Memory B cell (primary cell): ENCODE results near the gene TACC2.

ENCODE experiments used
- ATAC-seq: fragments of 150-1000 bp; cut with Tn5 transposase; 2 replicates; pipeline ENCODE4 v1.10.0; 2021; ENCODE audit warnings: low read depth, mild to moderate bottlenecking, moderate library complexity
- DNase-seq, 2 donors: peaks; one replicate each; pipeline ENCODE4 v3.0.0; 2022; ENCODE audit warnings: low spot score in 2 of 2
- H3K27ac Mint-ChIP-seq: one replicate; pipeline ENCODE4 v1.8.0; 2022; ENCODE audit warnings: mild to moderate bottlenecking, moderate library complexity, mixed read lengths
- H3K27me3 Mint-ChIP-seq: one replicate; pipeline ENCODE4 v1.8.0; 2022; ENCODE audit warnings: mixed read lengths
- H3K36me3 Mint-ChIP-seq: one replicate; pipeline ENCODE4 v1.8.0; 2022; ENCODE audit warnings: mild to moderate bottlenecking, mixed read lengths
- H3K4me1 Mint-ChIP-seq: one replicate; pipeline ENCODE4 v1.8.0; 2022; ENCODE audit warnings: mixed read lengths
- H3K4me3 Mint-ChIP-seq: one replicate; pipeline ENCODE4 v1.8.0; 2022; ENCODE audit warnings: mild to moderate bottlenecking, moderate library complexity, mixed read lengths
- H3K9me3 Mint-ChIP-seq: one replicate; pipeline ENCODE4 v1.8.0; 2022; ENCODE audit warnings: mixed read lengths

Gene TACC2

GRCh38 chr10:122236690-122237306 lies 247.8 kb downstream of the TACC2 start:
- no peak for ATAC-seq
- Mint-ChIP-seq H3K4me3 (no peak overlapping the region), H3K27me3 (peaks cover 3% of the 10 kb centered on the region), H3K36me3 (no peaks in the 10 kb centered on the region), H3K4me1 (no peaks in the 10 kb centered on the region), H3K9me3 (no peaks in the 10 kb centered on the region), H3K27ac (no peak overlapping the region)
- no peak for DNase-seq

GRCh38 chr10:122237331-122237990 lies 248.5 kb downstream of the TACC2 start:
- DNase-seq (no peak), ATAC-seq (no peak)
- Mint-ChIP-seq H3K27ac (no peak overlapping the region), H3K36me3 (no peaks in the 10 kb centered on the region), H3K9me3 (no peaks in the 10 kb centered on the region), H3K4me1 (no peaks in the 10 kb centered on the region), H3K4me3 (no peak overlapping the region), H3K27me3 (peaks cover 3% of the 10 kb centered on the region)

- no peak for ATAC-seq
- DNase-seq: no peak
- Mint-ChIP-seq H3K36me3 (no peaks in the 10 kb centered on the region), H3K27ac (no peak overlapping the region), H3K9me3 (no peaks in the 10 kb centered on the region), H3K27me3 (peaks cover 2% of the 10 kb centered on the region), H3K4me1 (no peaks in the 10 kb centered on the region), H3K4me3 (no peak overlapping the region)
These were observed 250.8 kb downstream of the TACC2 start for GRCh38 chr10:122239578-122240257.

GRCh38 chr10:122240401-122240800 lies 251.4 kb downstream of the TACC2 start:
- H3K4me1 Mint-ChIP-seq: no peaks in the 10 kb centered on the region
- H3K9me3 Mint-ChIP-seq: no peaks in the 10 kb centered on the region
- no peak overlapping the region for H3K27ac Mint-ChIP-seq
- H3K36me3 Mint-ChIP-seq: no peaks in the 10 kb centered on the region
- peaks cover 2% of the 10 kb centered on the region for H3K27me3 Mint-ChIP-seq
- no peak for ATAC-seq
- H3K4me3 Mint-ChIP-seq: no peak overlapping the region
- no peak for DNase-seq

- Mint-ChIP-seq H3K4me3 (no peak overlapping the region), H3K36me3 (no peaks in the 10 kb centered on the region), H3K27ac (no peak overlapping the region), H3K27me3 (no peaks in the 10 kb centered on the region), H3K9me3 (no peaks in the 10 kb centered on the region), H3K4me1 (no peaks in the 10 kb centered on the region)
- DNase-seq: no peak
- ATAC-seq: no peak
These were observed 252.9 kb downstream of the TACC2 start for GRCh38 chr10:122241836-122242235.

- Mint-ChIP-seq H3K4me3 (no peak overlapping the region), H3K27me3 (peaks cover under 1% of the 10 kb centered on the region), H3K27ac (no peak overlapping the region), H3K36me3 (no peaks in the 10 kb centered on the region), H3K9me3 (no peaks in the 10 kb centered on the region), H3K4me1 (no peaks in the 10 kb centered on the region)
- DNase-seq (no peak), ATAC-seq (no peak)
These were observed 254.6 kb downstream of the TACC2 start for GRCh38 chr10:122243550-122243949.

GRCh38 chr10:122244001-122244975 lies 255.3 kb downstream of the TACC2 start:
- DNase-seq (no peak), ATAC-seq (no peak)
- Mint-ChIP-seq H3K4me3 (no peak overlapping the region), H3K27ac (no peak overlapping the region), H3K4me1 (no peaks in the 10 kb centered on the region), H3K36me3 (no peaks in the 10 kb centered on the region), H3K9me3 (no peaks in the 10 kb centered on the region), H3K27me3 (peaks cover 4% of the 10 kb centered on the region)

GRCh38 chr10:122245136-122245535 lies 256.2 kb downstream of the TACC2 start:
- Mint-ChIP-seq H3K36me3 (no peaks in the 10 kb centered on the region), H3K9me3 (no peaks in the 10 kb centered on the region), H3K27me3 (peaks cover 4% of the 10 kb centered on the region), H3K4me1 (no peaks in the 10 kb centered on the region), H3K4me3 (no peak overlapping the region), H3K27ac (no peak overlapping the region)
- DNase-seq (no peak), ATAC-seq (no peak)

- no peak for ATAC-seq
- no peaks in the 10 kb centered on the region for H3K36me3 Mint-ChIP-seq
- H3K27ac Mint-ChIP-seq: no peak overlapping the region
- no peak for DNase-seq
- H3K27me3 Mint-ChIP-seq: peaks cover 4% of the 10 kb centered on the region
- no peak overlapping the region for H3K4me3 Mint-ChIP-seq
- no peaks in the 10 kb centered on the region for H3K9me3 Mint-ChIP-seq
- H3K4me1 Mint-ChIP-seq: no peaks in the 10 kb centered on the region
These were observed 256.9 kb downstream of the TACC2 start for GRCh38 chr10:122245897-122246296.

- no peak overlapping the region for H3K27ac Mint-ChIP-seq
- peaks cover 4% of the 10 kb centered on the region for H3K27me3 Mint-ChIP-seq
- no peaks in the 10 kb centered on the region for H3K4me1 Mint-ChIP-seq
- no peak for DNase-seq
- H3K4me3 Mint-ChIP-seq: no peak overlapping the region
- no peaks in the 10 kb centered on the region for H3K9me3 Mint-ChIP-seq
- no peaks in the 10 kb centered on the region for H3K36me3 Mint-ChIP-seq
- ATAC-seq: no peak
These were observed 258.0 kb downstream of the TACC2 start for GRCh38 chr10:122246830-122247520.

- H3K27me3 Mint-ChIP-seq: peaks cover 4% of the 10 kb centered on the region
- DNase-seq (no peak), ATAC-seq (no peak)
- no peaks in the 10 kb centered on the region for H3K9me3 Mint-ChIP-seq
- no peak overlapping the region for H3K4me3 Mint-ChIP-seq
- no peaks in the 10 kb centered on the region for H3K4me1 Mint-ChIP-seq
- no peak overlapping the region for H3K27ac Mint-ChIP-seq
- no peaks in the 10 kb centered on the region for H3K36me3 Mint-ChIP-seq
These were observed 259.7 kb downstream of the TACC2 start for GRCh38 chr10:122248356-122249302.

GRCh38 chr10:122249303-122249850 lies 260.4 kb downstream of the TACC2 start:
- DNase-seq (no peak), ATAC-seq (no peak)
- H3K36me3 Mint-ChIP-seq: no peaks in the 10 kb centered on the region
- no peaks in the 10 kb centered on the region for H3K4me1 Mint-ChIP-seq
- H3K9me3 Mint-ChIP-seq: no peaks in the 10 kb centered on the region
- H3K27ac Mint-ChIP-seq: no peak overlapping the region
- peaks cover 4% of the 10 kb centered on the region for H3K27me3 Mint-ChIP-seq
- H3K4me3 Mint-ChIP-seq: no peak overlapping the region
